ENCODE data around the gene FAM98B.
"Not testable (repeated sequence)": the region's sequence is repeated elsewhere in the genome, so short reads cannot be mapped to it uniquely, and the experiment has no call there.

Gene FAM98B
- 15.3 to 15.9 reads per million in 2 donors for total RNA-seq

GRCh38 chr15:38453971-38454695 is at the start of gene FAM98B:
TSS of gene FAM98B (plus strand) at chr15:38454127. CDS start at chr15:38454162, 35 bp downstream.
- DNase-seq: peak; percentile 66

- no peak for DNase-seq
These were observed 47.5 kb upstream of the FAM98B start for GRCh38 chr15:38406436-38406835.

- DNase-seq: no peak
These were observed 45.4 kb upstream of the FAM98B start for GRCh38 chr15:38408576-38408975.

GRCh38 chr15:38411902-38412301 is 42.0 kb upstream of the FAM98B start:
- no peak for DNase-seq

- DNase-seq: no peak
These were observed 41.5 kb upstream of the FAM98B start for GRCh38 chr15:38412466-38412865.

GRCh38 chr15:38414357-38414756 is 39.6 kb upstream of the FAM98B start:
- DNase-seq: no peak

GRCh38 chr15:38421069-38421690 is 32.7 kb upstream of the FAM98B start:
- no peak for DNase-seq

GRCh38 chr15:38424101-38424552 is 29.8 kb upstream of the FAM98B start:
- DNase-seq: no peak

GRCh38 chr15:38425269-38425668 is 28.7 kb upstream of the FAM98B start:
- DNase-seq: no peak

- DNase-seq: no peak
These were observed 26.5 kb upstream of the FAM98B start for GRCh38 chr15:38427380-38427779.

- no peak for DNase-seq
These were observed 23.7 kb upstream of the FAM98B start for GRCh38 chr15:38430106-38430760.

- DNase-seq: no peak
These were observed 16.9 kb upstream of the FAM98B start for GRCh38 chr15:38436993-38437392.

- not testable (repeated sequence) for DNase-seq
These were observed 16.3 kb upstream of the FAM98B start for GRCh38 chr15:38437603-38438002.

- DNase-seq: no peak
These were observed 15.6 kb upstream of the FAM98B start for GRCh38 chr15:38438031-38438986.

- no peak for DNase-seq
These were observed 13.4 kb upstream of the FAM98B start for GRCh38 chr15:38440353-38441129.

GRCh38 chr15:38441130-38441519 is 12.8 kb upstream of the FAM98B start:
- DNase-seq: no peak

GRCh38 chr15:38454696-38455090 is 766 bp downstream of the FAM98B start:
- DNase-seq: no peak

GRCh38 chr15:38455092-38455491 is 1.2 kb downstream of the FAM98B start:
- no peak for DNase-seq

GRCh38 chr15:38458646-38459045 is 4.7 kb downstream of the FAM98B start:
- no peak for DNase-seq

- DNase-seq: no peak
These were observed 5.6 kb downstream of the FAM98B start for GRCh38 chr15:38459480-38459879.

- DNase-seq: no peak
These were observed 6.6 kb downstream of the FAM98B start for GRCh38 chr15:38460543-38460942.

Measured in activated gamma-delta T cell (primary cell).